Colonic mucosa (tissue), 4 donors: ENCODE measurements around the gene CCDC8. TPM values are rescaled to one million over a fixed set of nuclear protein-coding genes. Genes with fewer than 3 reads are reported as not detected.

ENCODE experiments used
- DNase-seq: peaks from one replicate; pipeline ENCODE4 v3.0.0-alpha.2; 2020
- H3K27ac ChIP-seq: fragments of 200-600 bp; one replicate; pipeline ENCODE4 v1.8.0; 2021
- H3K27me3 ChIP-seq: fragments of 200-600 bp; one replicate; pipeline ENCODE4 v1.8.0; 2021
- H3K36me3 ChIP-seq: fragments of 200-600 bp; one replicate; pipeline ENCODE4 v1.8.0; 2021
- H3K4me1 ChIP-seq: fragments of 200-600 bp; one replicate; pipeline ENCODE4 v1.8.0; 2021; ENCODE audit warnings: mild to moderate bottlenecking
- H3K4me3 ChIP-seq: fragments of 200-600 bp; one replicate; pipeline ENCODE4 v1.8.0; 2021
- H3K9ac ChIP-seq, 2 donors: one replicate each; pipeline ENCODE4 v1.7.0; 2013; ENCODE audit warnings: control low read depth in 2 of 2, low read depth in 2 of 2, low read length in 2 of 2
- H3K9me3 ChIP-seq: fragments of 200-600 bp; one replicate; pipeline ENCODE4 v1.8.0; 2021
- CTCF ChIP-seq: fragments of 200-600 bp; IDR thresholded peaks from one replicate; pipeline ENCODE4 v1.8.0; 2022; ENCODE audit warnings: antibody characterized with exemption, mild to moderate bottlenecking
- intact Hi-C: fragments of 100-400 bp; cut with DNase I; formaldehyde crosslinking; loops from one replicate; pipeline ENCODE4 v1.14.1; 2022
- total RNA-seq, 2 donors: library from RNA; stranded (reverse); fragmentation: NEBNext Ultra II Directional in 1 of 2; extraction: Animal tissue kit (Norgen Biotek cat#: 25700) in 1 of 2; gene quantifications; one replicate each; pipeline ENCODE4 v1.2.1, GENCODE V29; 2021
- donor health status: healthy.
- donor health status: DM: no; HTN: no; CAD: no.
- donor health status: DM: no; HTN: no; CAD: no.

Gene CCDC8
- total RNA-seq, 2 donors from 2014 or later, result 0.99 to 1.1 TPM

- H3K9me3 ChIP-seq, result no peaks in the 10 kb centered on the region
- DNase-seq, result no peak
- no peaks in the 10 kb centered on the region for H3K4me1 ChIP-seq
- no peak overlapping the region for H3K4me3 ChIP-seq
- intact Hi-C loops, result no loop called here
- no peaks in the 10 kb centered on the region for H3K27me3 ChIP-seq
- H3K36me3 ChIP-seq, result no peaks in the 10 kb centered on the region
- no peak overlapping the region for H3K27ac ChIP-seq
- no peak overlapping the region for H3K9ac ChIP-seq
- TF ChIP-seq CTCF, result no peak
These were observed 35.2 kb upstream of the CCDC8 start for GRCh38 chr19:46448601-46449000.

- no peak for TF ChIP-seq CTCF
- no peak overlapping the region for H3K4me3 ChIP-seq
- H3K9ac ChIP-seq, result no peak overlapping the region
- H3K9me3 ChIP-seq, result no peaks in the 10 kb centered on the region
- intact Hi-C loops, result no loop called here
- H3K4me1 ChIP-seq, result no peaks in the 10 kb centered on the region
- DNase-seq, result no peak
- no peak overlapping the region for H3K27ac ChIP-seq
- no peaks in the 10 kb centered on the region for H3K36me3 ChIP-seq
- no peaks in the 10 kb centered on the region for H3K27me3 ChIP-seq
These were observed 34.5 kb upstream of the CCDC8 start for GRCh38 chr19:46447824-46448223.

- Histone ChIP-seq H3K4me3 (no peak overlapping the region), H3K36me3 (no peaks in the 10 kb centered on the region), H3K4me1 (no peaks in the 10 kb centered on the region), H3K9ac (no peak overlapping the region), H3K27me3 (no peaks in the 10 kb centered on the region), H3K9me3 (no peaks in the 10 kb centered on the region), H3K27ac (no peak overlapping the region)
- no peak for TF ChIP-seq CTCF
- DNase-seq, result no peak
- intact Hi-C loops, result no loop called here
These were observed 33.6 kb upstream of the CCDC8 start for GRCh38 chr19:46447006-46447405.

GRCh38 chr19:46446021-46446420, 32.7 kb upstream of the CCDC8 start:
- Histone ChIP-seq H3K36me3 (no peaks in the 10 kb centered on the region), H3K4me3 (no peak overlapping the region), H3K27me3 (no peaks in the 10 kb centered on the region), H3K4me1 (no peaks in the 10 kb centered on the region), H3K27ac (no peak overlapping the region), H3K9me3 (no peaks in the 10 kb centered on the region), H3K9ac (no peak overlapping the region)
- no peak for DNase-seq
- intact Hi-C loops, result no loop called here
- TF ChIP-seq CTCF, result no peak

- H3K27me3 ChIP-seq, result no peaks in the 10 kb centered on the region
- H3K4me3 ChIP-seq, result no peak overlapping the region
- no peak overlapping the region for H3K27ac ChIP-seq
- intact Hi-C loops, result no loop called here
- no peaks in the 10 kb centered on the region for H3K4me1 ChIP-seq
- H3K9me3 ChIP-seq, result no peaks in the 10 kb centered on the region
- H3K36me3 ChIP-seq, result no peaks in the 10 kb centered on the region
- no peak overlapping the region for H3K9ac ChIP-seq
- TF ChIP-seq CTCF, result no peak
- DNase-seq, result no peak
These were observed 29.6 kb upstream of the CCDC8 start for GRCh38 chr19:46442808-46443450.
